ENCODE data around the gene OPCML.

OPCML gene

GRCh38 chr11:133216813-133217212, 315.5 kb downstream of the OPCML start:
- H3K36me3 ChIP-seq: no peaks in the 10 kb centered on the region
- H3K4me1 ChIP-seq (ENCODE audit: control insufficient read depth in 1 of 2, insufficient read depth in 1 of 2, low read depth in 1 of 2, low read length in 1 of 2): no peaks in the 10 kb centered on the region
- H3K27me3 ChIP-seq: no peaks in the 10 kb centered on the region
- no peaks in the 10 kb centered on the region for H3K9me3 ChIP-seq
- TF ChIP-seq CTCF (IDR thresholded peaks at IDR 0.05): no peak
- no peak overlapping the region for H3K4me3 ChIP-seq (ENCODE audit: low read depth in 1 of 2, low read length in 1 of 2)
- H3K27ac ChIP-seq: no peak overlapping the region

- Histone ChIP-seq H3K9me3 (no peaks in the 10 kb centered on the region), H3K36me3 (no peaks in the 10 kb centered on the region), H3K27ac (no peak overlapping the region), H3K27me3 (no peaks in the 10 kb centered on the region), H3K4me3 (ENCODE audit: low read depth in 1 of 2, low read length in 1 of 2) (no peak overlapping the region), H3K4me1 (ENCODE audit: control insufficient read depth in 1 of 2, insufficient read depth in 1 of 2, low read depth in 1 of 2, low read length in 1 of 2) (no peaks in the 10 kb centered on the region)
- no peak for TF ChIP-seq CTCF (IDR thresholded peaks at IDR 0.05)
Measured at GRCh38 chr11:133215596-133216230, 316.6 kb downstream of the OPCML start.

- Histone ChIP-seq H3K36me3 (no peaks in the 10 kb centered on the region), H3K27ac (no peak overlapping the region), H3K4me1 (ENCODE audit: control insufficient read depth in 1 of 2, insufficient read depth in 1 of 2, low read depth in 1 of 2, low read length in 1 of 2) (no peaks in the 10 kb centered on the region), H3K9me3 (no peaks in the 10 kb centered on the region), H3K4me3 (ENCODE audit: low read depth in 1 of 2, low read length in 1 of 2) (no peak overlapping the region), H3K27me3 (no peaks in the 10 kb centered on the region)
- no peak for TF ChIP-seq CTCF (IDR thresholded peaks at IDR 0.05)
Measured at GRCh38 chr11:133214646-133215045, 317.7 kb downstream of the OPCML start.

GRCh38 chr11:133212201-133212600, 320.1 kb downstream of the OPCML start:
- no peak overlapping the region for H3K4me3 ChIP-seq (ENCODE audit: low read depth in 1 of 2, low read length in 1 of 2)
- TF ChIP-seq CTCF (IDR thresholded peaks at IDR 0.05): no peak
- no peak overlapping the region for H3K27ac ChIP-seq
- H3K9me3 ChIP-seq: no peaks in the 10 kb centered on the region
- H3K36me3 ChIP-seq: no peaks in the 10 kb centered on the region
- no peaks in the 10 kb centered on the region for H3K4me1 ChIP-seq (ENCODE audit: control insufficient read depth in 1 of 2, insufficient read depth in 1 of 2, low read depth in 1 of 2, low read length in 1 of 2)
- H3K27me3 ChIP-seq: no peaks in the 10 kb centered on the region

GRCh38 chr11:133207995-133208394, 324.3 kb downstream of the OPCML start:
- H3K27me3 ChIP-seq: no peaks in the 10 kb centered on the region

More at GRCh38 chr11:133207995-133208394, 324.3 kb downstream of the OPCML start:
- Histone ChIP-seq H3K36me3 (no peaks in the 10 kb centered on the region), H3K27ac (no peak overlapping the region), H3K4me1 (ENCODE audit: control insufficient read depth in 1 of 2, insufficient read depth in 1 of 2, low read depth in 1 of 2, low read length in 1 of 2) (no peaks in the 10 kb centered on the region), H3K9me3 (no peaks in the 10 kb centered on the region), H3K4me3 (ENCODE audit: low read depth in 1 of 2, low read length in 1 of 2) (no peak overlapping the region)
- TF ChIP-seq CTCF (IDR thresholded peaks at IDR 0.05): no peak
